HCT116 (cell line): ENCODE results near the gene SLC7A11. TPM values are rescaled to one million over a fixed set of nuclear protein-coding genes. Genes with fewer than 3 reads are reported as not detected.

Experiments used
- ATAC-seq: fragments of 200-7000 bp; cut with Tn5 transposase; 2 replicates; pipeline ENCODE4 v1.9.1; 2020; ENCODE audit warnings: mild to moderate bottlenecking, moderate library complexity
- Bru-seq: library from RNA; stranded (reverse); fragments of 400-500 nt; gene quantifications from one replicate; lab custom pipeline; 2021; lab: Mats Ljungman, UMichigan
- BruChase-seq, 2 experiments: library from RNA; stranded (reverse); fragments of 400-500 nt; gene quantifications; one replicate each; lab custom pipeline; 2021; lab: Mats Ljungman, UMichigan
- BruUV-seq: library from RNA; stranded (reverse); fragments of 400-500 nt; replicated peaks from 2 replicates; lab custom pipeline; 2021; lab: Mats Ljungman, UMichigan
- CTCF ChIA-PET: fragments of 300-600 bp; sonication (Branson Sonifier 250); formaldehyde crosslinking; loops from one replicate; lab custom pipeline; 2021; ENCODE audit warnings: antibody characterized with exemption; lab: Charles Lee
- POLR2A ChIA-PET: fragments of 300-600, 350-600 bp; sonication (Branson Sonifier 250); formaldehyde crosslinking; loops from one replicate; lab custom pipeline; 2021; ENCODE audit warnings: antibody characterized with exemption; lab: Charles Lee
- RAD21 ChIA-PET, 2 experiments: fragments of 300-600 bp; sonication (Branson Sonifier 250); formaldehyde crosslinking; loops; one replicate each; lab custom pipeline; 2023; ENCODE audit warnings: low total read pairs in 2 of 2; ENCODE audit not compliant: uncharacterized antibody in 2 of 2, unreplicated experiment in 2 of 2, low non-redundant PET in 1 of 2; lab: Charles Lee
- DNase-seq: peaks from one replicate; pipeline ENCODE4 v3.0.0-alpha.2; 2010; ENCODE audit warnings: low read depth, low spot score
- H2AFZ ChIP-seq: fragments of 200-600 bp; shearing (Covaris generic), sonication (generic); 2 replicates; pipeline ENCODE4 v1.6.1; 2017; ENCODE audit warnings: low read depth, mixed run types, mixed read lengths, antibody characterized with exemption, low read length; ENCODE audit not compliant: poor library complexity, severe bottlenecking
- H3K27ac ChIP-seq: 2 replicates; pipeline ENCODE4 v1.5.1; 2012; ENCODE audit warnings: low read depth, low read length
- H3K27me3 ChIP-seq: fragments of 200-600 bp; sonication (generic); 2 replicates; pipeline ENCODE4 v1.6.1; 2016; ENCODE audit warnings: mixed run types, low read length, mixed read lengths; ENCODE audit not compliant: insufficient read depth
- H3K36me3 ChIP-seq, 2 experiments: fragments of 200-500 bp in 1 of 2; fragments of 200-600 bp in 1 of 2; sonication (Bioruptor generic) in 1 of 2; sonication (generic) in 1 of 2; 2 replicates each; pipeline versions ENCODE4 v1.5.1 to v1.6.1; 2014 to 2016; ENCODE audit warnings: low read length in 2 of 2, inconsistent platforms in 1 of 2, mixed read lengths in 1 of 2, mixed run types in 1 of 2; ENCODE audit not compliant: insufficient read depth in 2 of 2, control insufficient read depth in 1 of 2
- H3K4me1 ChIP-seq, 2 experiments: fragments of 200-600 bp in 1 of 2; sonication (generic) in 1 of 2; 2 replicates each; pipeline versions ENCODE4 v1.5.1 to v1.6.1; 2012 to 2017; ENCODE audit warnings: low read length in 2 of 2, inconsistent platforms in 1 of 2, mild to moderate bottlenecking in 1 of 2, mixed read lengths in 1 of 2, mixed run types in 1 of 2, moderate library complexity in 1 of 2; ENCODE audit not compliant: insufficient read depth in 2 of 2, control insufficient read depth in 1 of 2
- H3K4me2 ChIP-seq: fragments of 200-600 bp; sonication (generic); 2 replicates; pipeline ENCODE4 v1.6.1; 2017; ENCODE audit warnings: mixed run types, low read length, mixed read lengths
- H3K4me3 ChIP-seq, 2 experiments: fragments of 200-600 bp in 1 of 2; sonication (generic) in 1 of 2; replicated peaks in 1 of 2; 2 replicates each; pipeline ENCODE4 v1.5.1; 2011 to 2016; ENCODE audit warnings: low read length in 2 of 2, control low read depth in 1 of 2, low read depth in 1 of 2, mild to moderate bottlenecking in 1 of 2, mixed read lengths in 1 of 2, mixed run types in 1 of 2
- H3K79me2 ChIP-seq: fragments of 200-600 bp; sonication (generic); 2 replicates; pipeline ENCODE4 v1.6.1; 2017; ENCODE audit warnings: mild to moderate bottlenecking, mixed run types, low read length, moderate library complexity, mixed read lengths; ENCODE audit not compliant: insufficient read depth
- H3K9ac ChIP-seq: fragments of 200-600 bp; sonication (generic); 2 replicates; pipeline ENCODE4 v1.6.1; 2016; ENCODE audit warnings: low read length, mixed read lengths
- H3K9me2 ChIP-seq: fragments of 200-600 bp; sonication (generic), shearing (Covaris generic); 2 replicates; pipeline ENCODE4 v1.6.1; 2017; ENCODE audit warnings: mixed run types, mild to moderate bottlenecking, moderate library complexity; ENCODE audit not compliant: insufficient read depth
- H3K9me3 ChIP-seq, 2 experiments: fragments of 200-500 bp in 1 of 2; fragments of 200-600 bp in 1 of 2; sonication (Bioruptor generic) in 1 of 2; sonication (generic) in 1 of 2; 2 replicates each; pipeline ENCODE4 v1.6.1; 2014 to 2017; ENCODE audit warnings: low read length in 2 of 2, mixed read lengths in 2 of 2, inconsistent platforms in 1 of 2, low read depth in 1 of 2, mild to moderate bottlenecking in 1 of 2, mixed run types in 1 of 2, moderate library complexity in 1 of 2; ENCODE audit not compliant: control insufficient read depth in 1 of 2, insufficient read depth in 1 of 2
- H4K20me1 ChIP-seq: fragments of 200-600 bp; sonication (generic), shearing (Covaris generic); 2 replicates; pipeline ENCODE4 v1.6.1; 2017; ENCODE audit warnings: mixed run types, mild to moderate bottlenecking, moderate library complexity; ENCODE audit not compliant: insufficient read depth
- CBX3 ChIP-seq: IDR thresholded peaks from 2 replicates; pipeline ENCODE4 v1.6.1; 2012; ENCODE audit warnings: low read depth
- CEBPB ChIP-seq: IDR thresholded peaks from 2 replicates; pipeline ENCODE4 v1.6.1; 2012; ENCODE audit warnings: low read depth
- EZH2 ChIP-seq: fragments of 200-600 bp; sonication (generic); IDR thresholded peaks from 2 replicates; pipeline ENCODE4 v1.6.1; 2017; ENCODE audit warnings: antibody characterized with exemption, mixed run types
- EZH2phosphoT487 ChIP-seq: fragments of 200-600 bp; IDR thresholded peaks from 2 replicates; pipeline ENCODE4 v1.6.1; 2018; ENCODE audit warnings: antibody characterized with exemption, borderline replicate concordance
- FOSL1 ChIP-seq: IDR thresholded peaks from 2 replicates; pipeline ENCODE4 v1.6.1; 2012; ENCODE audit warnings: low read depth
- JUND ChIP-seq: IDR thresholded peaks from 2 replicates; pipeline ENCODE4 v1.6.1; 2012
- MAX ChIP-seq: IDR thresholded peaks from 2 replicates; pipeline ENCODE4 v1.6.1; 2012
- POLR2A ChIP-seq: IDR thresholded peaks from 2 replicates; pipeline ENCODE4 v1.7.0; 2011; ENCODE audit warnings: borderline replicate concordance; ENCODE audit not compliant: insufficient read depth, insufficient read length; ENCODE audit errors: extremely low read depth
- POLR2AphosphoS5 ChIP-seq: IDR thresholded peaks from 2 replicates; pipeline ENCODE4 v1.6.1; 2011; ENCODE audit warnings: mild to moderate bottlenecking, low read depth, low read length, moderate library complexity
- RAD21 ChIP-seq: IDR thresholded peaks from 2 replicates; pipeline ENCODE4 v1.6.1; 2012; ENCODE audit warnings: low read depth, mild to moderate bottlenecking
- REST ChIP-seq: IDR thresholded peaks from 2 replicates; pipeline ENCODE4 v1.6.1; 2012; ENCODE audit warnings: low read depth
- SIN3A ChIP-seq: IDR thresholded peaks from 2 replicates; pipeline ENCODE4 v1.6.1; 2012; ENCODE audit warnings: low read depth
- SP1 ChIP-seq: IDR thresholded peaks from 2 replicates; pipeline ENCODE4 v1.6.1; 2012; ENCODE audit warnings: low read depth
- TCF7L2 ChIP-seq: IDR thresholded peaks from 2 replicates; pipeline ENCODE4 v1.7.0; 2011; ENCODE audit warnings: borderline replicate concordance, inconsistent platforms; ENCODE audit not compliant: insufficient read depth, insufficient read length; ENCODE audit errors: extremely low read depth
- ZNF274 ChIP-seq: fragments of 200-500 bp; sonication (Bioruptor generic); IDR thresholded peaks from 2 replicates; pipeline ENCODE4 v1.6.1; 2014; ENCODE audit warnings: mild to moderate bottlenecking, low read depth, low read length, inconsistent platforms
- intact Hi-C: fragments of 100-400 bp; cut with micrococcal nuclease; formaldehyde crosslinking; loops from 2 replicates; pipeline ENCODE4 v1.10.0; 2022
- long read RNA-seq: library from polyadenylated mRNA; unstranded; transcript quantifications from one replicate; pipeline ENCODE4 v2.0.0, GENCODE V29; 2021; ENCODE audit not compliant: unreplicated experiment
- polyA plus RNA-seq: library from polyadenylated mRNA; unstranded; fragments of >200 nt; gene quantifications from 2 replicates; pipeline ENCODE4 v1.2.1, GENCODE V29; 2012; ENCODE audit warnings: missing spikeins
- total RNA-seq: library from RNA; stranded (reverse); gene quantifications from one replicate; pipeline ENCODE4 v1.2.1, GENCODE V29; 2021; ENCODE audit not compliant: unreplicated experiment
- TF ChIP-seq, protein P1 (sequence below): IDR thresholded peaks from 2 replicates; pipeline ENCODE4 v1.6.1; 2012
- TF ChIP-seq, protein P2 (sequence below): IDR thresholded peaks from 2 replicates; pipeline ENCODE4 v1.6.1; 2011; ENCODE audit warnings: mild to moderate bottlenecking, low read length, moderate library complexity; ENCODE audit not compliant: insufficient replicate concordance; ENCODE audit errors: extremely low read depth

The SLC7A11 gene
- total RNA-seq (45.8 TPM), Bru-seq, nascent RNA (percentile 98 among the genes with signal in this experiment), BruChase-seq, experiment 1, labeled RNA remaining after a 6-hour chase (percentile 98 among the genes with signal in this experiment), BruChase-seq, experiment 2, labeled RNA remaining after a 2-hour chase (percentile 98 among the genes with signal in this experiment)
- 7.5 and 11.1 TPM in 2 replicates for polyA plus RNA-seq
- long read RNA-seq, full-length matches to known transcripts = 21 of 58 reads
- long read RNA-seq, partial matches to known transcripts = 4 of 58 reads
- long read RNA-seq, other reads (novel, unspliced or antisense) = 33 of 58 reads

DNA sequence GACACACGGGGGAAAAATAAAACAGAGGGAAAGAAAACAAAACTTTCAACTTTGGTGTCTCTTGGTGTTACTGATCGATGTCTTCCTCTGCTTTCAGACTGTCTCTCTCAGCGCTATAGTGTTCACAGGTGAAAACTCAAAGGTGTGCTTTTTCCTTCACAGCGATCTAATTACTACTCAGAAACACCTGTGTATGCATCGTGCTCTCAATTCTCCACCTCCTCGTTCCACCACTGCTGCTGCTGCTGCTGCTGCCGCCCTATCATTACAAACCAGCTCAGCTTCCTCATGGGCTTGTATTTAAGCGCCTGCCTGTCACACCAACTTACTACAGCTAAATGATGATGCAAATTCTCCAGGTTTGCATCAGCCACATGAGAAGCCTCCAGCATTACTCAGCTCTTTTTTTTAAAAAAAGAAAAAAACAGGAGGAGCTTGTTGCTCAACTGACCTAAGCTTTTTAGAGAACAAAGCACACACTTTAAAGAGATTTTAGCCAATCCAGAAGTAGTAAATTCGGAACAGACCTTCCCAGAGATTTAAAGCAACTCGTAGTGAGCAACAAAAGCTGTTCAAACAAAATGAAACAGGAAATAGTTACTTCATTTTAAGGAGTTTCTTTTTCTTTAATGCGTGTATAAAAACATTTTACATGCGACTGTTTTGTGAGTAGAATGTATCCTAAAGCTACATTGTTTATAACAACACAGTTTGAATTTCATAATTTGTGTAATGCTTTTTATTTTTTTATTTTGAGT lies at the start of gene SLC7A11:
Gene SLC7A11 (minus strand): TSS at position 274 of the 758 bp plus-strand sequence. CDS start 280 bp downstream, outside the sequence.
- Histone ChIP-seq H3K27ac (peak within 1 kb of the TSS; percentile 57), H3K4me2 (peak within 1 kb of the TSS; percentile 98), H3K4me1 (peaks cover 14 to 35% of the 10 kb centered on the region in 2 experiments), H3K9me3 (no peaks in the 10 kb centered on the region), H3K4me3 (peak within 1 kb of the TSS; percentile 64 to 71), H3K9ac (peak within 1 kb of the TSS; percentile 66), H3K27me3 (no peaks in the 10 kb centered on the region), H3K9me2 (peaks cover 2% of the 10 kb centered on the region; the same call in 1 of the 2 replicates), H2AFZ (peak within 1 kb of the TSS; percentile 99), H3K79me2 (peaks cover 10% of the 10 kb centered on the region), H3K36me3 (no peaks in the 10 kb centered on the region), H4K20me1 (no peaks in the 10 kb centered on the region)
- DNase-seq (peak; percentile 96), ATAC-seq (peak; percentile 89)
- ChIA-PET POLR2A (interaction anchor here (0.7 to 2.6 kb wide), 8 partner anchors 11 to 773 kb away, joined by 3 to 11 read pairs (median 3); no protein-coding TSS in a partner anchor), CTCF (interaction anchor here (1.0 to 1.3 kb wide), 2 partner anchors 252 to 313 kb away, joined by 3 to 4 read pairs; no protein-coding TSS in a partner anchor), RAD21 (no interaction called here)
- intact Hi-C loops = no loop called here
- no TSS peak for BruUV-seq
- TF ChIP-seq EZH2 (no peak), SP1 (peak; percentile 85), SIN3A (peak; percentile 93), FOSL1 (peak; percentile 29; the same call in 1 of the 2 replicates), POLR2AphosphoS5 (peak; percentile 85), RAD21 (no peak; the same call in 1 of the 2 replicates), POLR2A (peak; percentile 47), JUND (peak; percentile 72), EZH2phosphoT487 (no peak), REST (no peak), CEBPB (peak; percentile 98), ZNF274 (no peak), TCF7L2 (no peak), CBX3 (peak; percentile 55), MAX (peak; percentile 92)
- TF ChIP-seq, protein P1, sequence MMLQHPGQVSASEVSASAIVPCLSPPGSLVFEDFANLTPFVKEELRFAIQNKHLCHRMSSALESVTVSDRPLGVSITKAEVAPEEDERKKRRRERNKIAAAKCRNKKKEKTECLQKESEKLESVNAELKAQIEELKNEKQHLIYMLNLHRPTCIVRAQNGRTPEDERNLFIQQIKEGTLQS = peak; percentile 91
- TF ChIP-seq, protein P2, sequence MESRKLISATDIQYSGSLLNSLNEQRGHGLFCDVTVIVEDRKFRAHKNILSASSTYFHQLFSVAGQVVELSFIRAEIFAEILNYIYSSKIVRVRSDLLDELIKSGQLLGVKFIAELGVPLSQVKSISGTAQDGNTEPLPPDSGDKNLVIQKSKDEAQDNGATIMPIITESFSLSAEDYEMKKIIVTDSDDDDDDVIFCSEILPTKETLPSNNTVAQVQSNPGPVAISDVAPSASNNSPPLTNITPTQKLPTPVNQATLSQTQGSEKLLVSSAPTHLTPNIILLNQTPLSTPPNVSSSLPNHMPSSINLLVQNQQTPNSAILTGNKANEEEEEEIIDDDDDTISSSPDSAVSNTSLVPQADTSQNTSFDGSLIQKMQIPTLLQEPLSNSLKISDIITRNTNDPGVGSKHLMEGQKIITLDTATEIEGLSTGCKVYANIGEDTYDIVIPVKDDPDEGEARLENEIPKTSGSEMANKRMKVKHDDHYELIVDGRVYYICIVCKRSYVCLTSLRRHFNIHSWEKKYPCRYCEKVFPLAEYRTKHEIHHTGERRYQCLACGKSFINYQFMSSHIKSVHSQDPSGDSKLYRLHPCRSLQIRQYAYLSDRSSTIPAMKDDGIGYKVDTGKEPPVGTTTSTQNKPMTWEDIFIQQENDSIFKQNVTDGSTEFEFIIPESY = peak; percentile 52
